ENCODE data around the gene HRH1. TPM values are rescaled to one million over a fixed set of nuclear protein-coding genes. Genes with fewer than 3 reads are reported as not detected.
A peak's percentile ranks its signal among the peaks of the same experiment; 100 is the strongest.

Gene HRH1
- total RNA-seq, 4 donors from 2014 or later, result 0.75 to 1.2 (median 0.98) TPM

GRCh38 chr3:11136116-11136515 is 18.2 kb upstream of the HRH1 start:
- Histone ChIP-seq H3K36me3 (no peaks in the 10 kb centered on the region), H3K27ac (peak overlapping the region in 2 of 4 donors; percentile 60 to 69), H3K4me3 (no peak overlapping the region), H3K9me3 (no peaks in the 10 kb centered on the region), H3K4me1 (peaks cover 4 to 6% of the 10 kb centered on the region in 2 donors), H3K27me3 (peaks cover 0 to 7% (median 0%) of the 10 kb centered on the region in 3 donors)
- TF ChIP-seq POLR2A (IDR thresholded peaks at IDR 0.05) (no peak), CTCF (IDR thresholded peaks at IDR 0.05 in 4 of 5, conservative IDR thresholded peaks at IDR 0.05 in 1 of 5) (no peak)
- no peak for ATAC-seq
- intact Hi-C loops (cut with DNase I; ENCODE audit: low total_unique reads), result no loop called here
- in situ Hi-C loops (cut with MboI; ENCODE audit: low sequenced_read_pairs in 4 of 4), result no loop called here
- no peak for DNase-seq

GRCh38 chr3:11136830-11137626 is 17.3 kb upstream of the HRH1 start:
- in situ Hi-C loops (cut with MboI; ENCODE audit: low sequenced_read_pairs in 4 of 4), result no loop called here
- H3K4me3 ChIP-seq, result peak overlapping the region in 3 of 4 donors; percentile 7 to 23 (median 21)
- TF ChIP-seq POLR2A (IDR thresholded peaks at IDR 0.05) (no peak), CTCF (IDR thresholded peaks at IDR 0.05 in 4 of 5, conservative IDR thresholded peaks at IDR 0.05 in 1 of 5) (no peak)

GRCh38 chr3:11137627-11137959 is 16.7 kb upstream of the HRH1 start:
- TF ChIP-seq POLR2A (IDR thresholded peaks at IDR 0.05), result no peak
- no peak for TF ChIP-seq CTCF (IDR thresholded peaks at IDR 0.05 in 4 of 5, conservative IDR thresholded peaks at IDR 0.05 in 1 of 5)
- Histone ChIP-seq H3K4me3 (no peak overlapping the region), H3K27me3 (peaks cover 0 to 7% (median 4%) of the 10 kb centered on the region in 3 donors), H3K9me3 (no peaks in the 10 kb centered on the region), H3K36me3 (no peaks in the 10 kb centered on the region), H3K4me1 (peaks cover 4 to 6% of the 10 kb centered on the region in 2 donors), H3K27ac (peak overlapping the region in 1 of 4 donors; percentile 69)
- ATAC-seq, result no peak
- in situ Hi-C loops (cut with MboI; ENCODE audit: low sequenced_read_pairs in 4 of 4) (no loop called here), intact Hi-C loops (cut with DNase I; ENCODE audit: low total_unique reads) (no loop called here)
- no peak for DNase-seq

More at GRCh38 chr3:11136830-11137626, 17.3 kb upstream of the HRH1 start:
- no peaks in the 10 kb centered on the region for H3K36me3 ChIP-seq
- H3K27me3 ChIP-seq, result peaks cover 0 to 7% (median 4%) of the 10 kb centered on the region in 3 donors
- H3K9me3 ChIP-seq, result no peaks in the 10 kb centered on the region
- DNase-seq (peak; percentile 35 to 57), ATAC-seq (peak; percentile 89 to 91)
- peak overlapping the region; percentile 58 to 69 (median 60) for H3K27ac ChIP-seq
- peaks cover 4 to 6% of the 10 kb centered on the region in 2 donors for H3K4me1 ChIP-seq
- intact Hi-C loops (cut with DNase I; ENCODE audit: low total_unique reads), result no loop called here

GRCh38 chr3:11138371-11138770 is 15.9 kb upstream of the HRH1 start:
- H3K4me1 ChIP-seq, result peaks cover 4 to 6% of the 10 kb centered on the region in 2 donors
- no peaks in the 10 kb centered on the region for H3K36me3 ChIP-seq
- DNase-seq (no peak), ATAC-seq (no peak)
- TF ChIP-seq POLR2A (IDR thresholded peaks at IDR 0.05) (no peak), CTCF (IDR thresholded peaks at IDR 0.05 in 4 of 5, conservative IDR thresholded peaks at IDR 0.05 in 1 of 5) (no peak)
- no peaks in the 10 kb centered on the region for H3K9me3 ChIP-seq
- intact Hi-C loops (cut with DNase I; ENCODE audit: low total_unique reads), result no loop called here
- no peak overlapping the region for H3K27ac ChIP-seq
- H3K4me3 ChIP-seq, result no peak overlapping the region
- H3K27me3 ChIP-seq, result peaks cover 0 to 7% (median 4%) of the 10 kb centered on the region in 3 donors
- in situ Hi-C loops (cut with MboI; ENCODE audit: low sequenced_read_pairs in 4 of 4), result no loop called here
